Measurements from ENCODE around the gene ATP9B. TPM values are rescaled to one million over a fixed set of nuclear protein-coding genes. Genes with fewer than 3 reads are reported as not detected.

Gene ATP9B
- total RNA-seq, 1 donor from 2014 or later, result 12.6 TPM

- H2AFZ ChIP-seq (ENCODE audit: low read depth, low read length), result no peak overlapping the region
- no peaks in the 10 kb centered on the region for H3K9me3 Mint-ChIP-seq (ENCODE audit: unreplicated experiment)
- TF ChIP-seq EZH2 (IDR thresholded peaks at IDR 0.05; ENCODE audit: insufficient read depth, low read length) (no peak), CTCF (IDR thresholded peaks at IDR 0.05; ENCODE audit: insufficient read depth, low read depth, low read length) (no peak)
- H3K36me3 ChIP-seq (ENCODE audit: insufficient read depth, low read length), result no peaks in the 10 kb centered on the region
- H4K20me1 ChIP-seq (ENCODE audit: insufficient read depth, low read length), result no peaks in the 10 kb centered on the region
- H3K27ac ChIP-seq (ENCODE audit: low read depth, low read length), result no peak overlapping the region
- no peak overlapping the region for H3K4me3 Mint-ChIP-seq (ENCODE audit: unreplicated experiment)
- no peak overlapping the region for H3K9ac ChIP-seq (ENCODE audit: low read length)
- no peak overlapping the region for H3K4me2 ChIP-seq (ENCODE audit: low read length)
- no peaks in the 10 kb centered on the region for H3K79me2 ChIP-seq (ENCODE audit: insufficient read depth, low read length)
- H3K9me3 ChIP-seq (ENCODE audit: insufficient read depth, low read depth, low read length), result peaks cover 3% of the 10 kb centered on the region
- H3K27me3 Mint-ChIP-seq (ENCODE audit: low read depth, unreplicated experiment), result peaks cover 6% of the 10 kb centered on the region
- no peak overlapping the region for H3K4me3 ChIP-seq (ENCODE audit: insufficient read depth, low read depth, low read length)
- no peaks in the 10 kb centered on the region for H3K4me1 ChIP-seq (ENCODE audit: insufficient read depth, low read length)
- no peak for DNase-seq (ENCODE audit: low read depth)
- FAIRE-seq, result no peak
- H3K27me3 ChIP-seq (ENCODE audit: insufficient read depth, low read length), result no peaks in the 10 kb centered on the region
- no peaks in the 10 kb centered on the region for H3K4me1 Mint-ChIP-seq (ENCODE audit: low read depth, unreplicated experiment)
- no peak overlapping the region for H3K27ac Mint-ChIP-seq (ENCODE audit: unreplicated experiment)
- no peaks in the 10 kb centered on the region for H3K36me3 Mint-ChIP-seq (ENCODE audit: low read depth, unreplicated experiment)
Observed at GRCh38 chr18:79022603-79023002, 46.6 kb upstream of the ATP9B start.

GRCh38 chr18:79026491-79026890 is 42.7 kb upstream of the ATP9B start:
- H3K27me3 Mint-ChIP-seq (ENCODE audit: low read depth, unreplicated experiment), result peaks cover under 1% of the 10 kb centered on the region
- no peak overlapping the region for H3K9ac ChIP-seq (ENCODE audit: low read length)
- H3K4me2 ChIP-seq (ENCODE audit: low read length), result no peak overlapping the region
- no peak for FAIRE-seq
- H2AFZ ChIP-seq (ENCODE audit: low read depth, low read length), result no peak overlapping the region
- H3K4me3 Mint-ChIP-seq (ENCODE audit: unreplicated experiment), result no peak overlapping the region
- H3K4me3 ChIP-seq (ENCODE audit: insufficient read depth, low read depth, low read length), result no peak overlapping the region
- no peaks in the 10 kb centered on the region for H3K36me3 Mint-ChIP-seq (ENCODE audit: low read depth, unreplicated experiment)
- DNase-seq (ENCODE audit: low read depth), result no peak
- TF ChIP-seq CTCF (IDR thresholded peaks at IDR 0.05; ENCODE audit: insufficient read depth, low read depth, low read length), result no peak
- TF ChIP-seq EZH2 (IDR thresholded peaks at IDR 0.05; ENCODE audit: insufficient read depth, low read length), result no peak
- no peak overlapping the region for H3K27ac ChIP-seq (ENCODE audit: low read depth, low read length)
- no peaks in the 10 kb centered on the region for H4K20me1 ChIP-seq (ENCODE audit: insufficient read depth, low read length)
- no peak overlapping the region for H3K27ac Mint-ChIP-seq (ENCODE audit: unreplicated experiment)
- H3K4me1 ChIP-seq (ENCODE audit: insufficient read depth, low read length), result no peaks in the 10 kb centered on the region
- H3K79me2 ChIP-seq (ENCODE audit: insufficient read depth, low read length), result no peaks in the 10 kb centered on the region
- H3K4me1 Mint-ChIP-seq (ENCODE audit: low read depth, unreplicated experiment), result peaks cover 5% of the 10 kb centered on the region
- H3K9me3 ChIP-seq (ENCODE audit: insufficient read depth, low read depth, low read length), result peaks cover 3% of the 10 kb centered on the region
- no peaks in the 10 kb centered on the region for H3K27me3 ChIP-seq (ENCODE audit: insufficient read depth, low read length)
- H3K9me3 Mint-ChIP-seq (ENCODE audit: unreplicated experiment), result no peaks in the 10 kb centered on the region
- H3K36me3 ChIP-seq (ENCODE audit: insufficient read depth, low read length), result no peaks in the 10 kb centered on the region

GRCh38 chr18:79030680-79031079 is 38.5 kb upstream of the ATP9B start:
- Histone ChIP-seq H4K20me1 (ENCODE audit: insufficient read depth, low read length) (no peaks in the 10 kb centered on the region), H3K79me2 (ENCODE audit: insufficient read depth, low read length) (no peaks in the 10 kb centered on the region), H2AFZ (ENCODE audit: low read depth, low read length) (no peak overlapping the region), H3K4me2 (ENCODE audit: low read length) (no peak overlapping the region), H3K9ac (ENCODE audit: low read length) (no peak overlapping the region), H3K4me1 (ENCODE audit: insufficient read depth, low read length) (no peaks in the 10 kb centered on the region), H3K4me3 (ENCODE audit: insufficient read depth, low read depth, low read length) (no peak overlapping the region), H3K27me3 (ENCODE audit: insufficient read depth, low read length) (no peaks in the 10 kb centered on the region), H3K9me3 (ENCODE audit: insufficient read depth, low read depth, low read length) (no peaks in the 10 kb centered on the region), H3K27ac (ENCODE audit: low read depth, low read length) (no peak overlapping the region), H3K36me3 (ENCODE audit: insufficient read depth, low read length) (no peaks in the 10 kb centered on the region)
- H3K4me3 Mint-ChIP-seq (ENCODE audit: unreplicated experiment), result no peak overlapping the region
- DNase-seq (ENCODE audit: low read depth) (no peak), FAIRE-seq (no peak)
- H3K36me3 Mint-ChIP-seq (ENCODE audit: low read depth, unreplicated experiment), result no peaks in the 10 kb centered on the region
- peaks cover 2% of the 10 kb centered on the region for H3K9me3 Mint-ChIP-seq (ENCODE audit: unreplicated experiment)
- H3K27ac Mint-ChIP-seq (ENCODE audit: unreplicated experiment), result no peak overlapping the region
- peaks cover 3% of the 10 kb centered on the region for H3K27me3 Mint-ChIP-seq (ENCODE audit: low read depth, unreplicated experiment)
- TF ChIP-seq CTCF (IDR thresholded peaks at IDR 0.05; ENCODE audit: insufficient read depth, low read depth, low read length), result no peak
- TF ChIP-seq EZH2 (IDR thresholded peaks at IDR 0.05; ENCODE audit: insufficient read depth, low read length), result no peak
- H3K4me1 Mint-ChIP-seq (ENCODE audit: low read depth, unreplicated experiment), result peaks cover 5% of the 10 kb centered on the region

Data from astrocyte (in vitro differentiated cells and primary cell).